NT2/D1 (cell line): Measurements from ENCODE around the gene KIAA1217.

Source experiments
- SUZ12 ChIP-seq: IDR thresholded peaks from 2 replicates; pipeline ENCODE4 v1.6.1; 2011; ENCODE audit not compliant: insufficient read length, insufficient read depth; ENCODE audit errors: extremely low read depth
- YY1 ChIP-seq: IDR thresholded peaks from 2 replicates; pipeline ENCODE4 v1.6.1; 2011; ENCODE audit not compliant: insufficient read length, insufficient read depth
- ZNF274 ChIP-seq: IDR thresholded peaks from 2 replicates; pipeline ENCODE4 v1.6.1; 2011; ENCODE audit warnings: mild to moderate bottlenecking, low read depth, low read length

DNA sequence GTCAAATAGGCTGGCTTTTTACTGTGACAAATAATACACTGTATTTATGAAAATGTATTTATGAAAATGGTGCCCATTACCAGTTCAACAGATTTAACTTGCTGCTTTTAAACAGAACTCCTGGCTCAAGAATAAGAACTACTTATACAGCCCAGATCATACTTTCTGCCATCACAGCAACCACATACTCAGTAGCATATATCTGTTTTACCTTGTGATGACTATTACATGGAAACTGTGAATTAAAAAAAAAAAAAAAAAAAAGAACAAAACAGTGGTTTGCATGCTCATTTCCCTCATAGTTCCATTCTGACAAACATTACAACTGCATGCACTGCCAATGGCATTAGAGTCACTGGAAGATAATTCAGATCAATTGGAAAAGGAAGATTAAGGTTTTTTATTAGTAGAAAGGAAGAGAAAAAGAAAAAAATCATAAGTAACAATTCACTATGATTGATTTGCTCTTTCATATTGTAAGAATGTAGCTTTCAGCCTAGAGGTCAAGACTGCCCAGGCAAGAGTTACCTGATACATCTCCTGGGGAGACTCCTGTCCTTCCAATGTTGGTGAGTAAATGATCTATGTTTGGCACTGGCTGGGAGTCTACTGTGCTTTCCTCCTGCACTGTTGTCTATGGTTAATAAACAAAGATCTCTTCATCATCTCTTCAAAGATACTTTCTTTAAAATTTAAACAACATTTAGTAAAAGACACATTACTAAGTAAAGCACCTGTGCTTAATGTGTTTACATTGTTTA lies 381.9 kb downstream of the KIAA1217 start:
- no peak for TF ChIP-seq SUZ12
- no peak for TF ChIP-seq YY1
- TF ChIP-seq ZNF274, result no peak
